Activated CD4-positive, alpha-beta T cell treated with anti-CD3 and anti-CD28 coated beads for 36 hours (primary cell): ENCODE results near the gene SLC5A9. TPM values are rescaled to one million over a fixed set of nuclear protein-coding genes. Genes with fewer than 3 reads are reported as not detected.
"Not testable (repeated sequence)": the region's sequence is repeated elsewhere in the genome, so short reads cannot be mapped to it uniquely, and the experiment has no call there.

Experiments used
- ATAC-seq: fragments of 200-7000 bp; cut with Tn5 transposase; one replicate; pipeline ENCODE4 v1.10.0; 2021; ENCODE audit warnings: mild to moderate bottlenecking, moderate library complexity
- CTCF ChIA-PET: fragments of 350-600 bp; sonication (Branson Sonifier 250); formaldehyde crosslinking; loops from one replicate; lab custom pipeline; 2021; ENCODE audit warnings: antibody characterized with exemption; lab: Charles Lee
- POLR2A ChIA-PET: fragments of 350-600 bp; sonication (Branson Sonifier 250); formaldehyde crosslinking; loops from one replicate; lab custom pipeline; 2021; ENCODE audit warnings: antibody characterized with exemption, inconsistent platforms; lab: Charles Lee
- DNase-seq: peaks from one replicate; pipeline ENCODE4 v3.0.0-alpha.2; 2020
- H3K27ac Mint-ChIP-seq: one replicate; pipeline ENCODE4 v1.8.0; 2021; ENCODE audit warnings: mixed read lengths
- H3K27me3 Mint-ChIP-seq: one replicate; pipeline ENCODE4 v1.8.0; 2021; ENCODE audit warnings: mixed read lengths
- H3K36me3 Mint-ChIP-seq: one replicate; pipeline ENCODE4 v1.8.0; 2021; ENCODE audit warnings: low read depth, mixed read lengths
- H3K4me1 Mint-ChIP-seq: one replicate; pipeline ENCODE4 v1.8.0; 2021; ENCODE audit warnings: mixed read lengths
- H3K4me3 Mint-ChIP-seq: one replicate; pipeline ENCODE4 v1.8.0; 2021; ENCODE audit warnings: mild to moderate bottlenecking, moderate library complexity, mixed read lengths
- H3K9me3 Mint-ChIP-seq: one replicate; pipeline ENCODE4 v1.8.0; 2021; ENCODE audit warnings: low read depth, mixed read lengths
- intact Hi-C, 2 experiments: fragments of 100-400 bp; cut with DNase I in 1 of 2; cut with micrococcal nuclease in 1 of 2; formaldehyde crosslinking; loops; one replicate each; pipeline versions ENCODE4 v1.14.2 to v1.15.1; 2022 to 2024; cut with DNase I, micrococcal nuclease
- total RNA-seq, 2 experiments: library from RNA; stranded (reverse); gene quantifications; one replicate each; pipeline ENCODE4 v1.2.3, GENCODE V29; 2021

SLC5A9 gene
- total RNA-seq, 2 experiments from 2014 or later = not detected

GRCh38 chr1:48200166-48200900 lies 22.2 kb upstream of the SLC5A9 start:
- no peaks in the 10 kb centered on the region for H3K4me1 Mint-ChIP-seq
- H3K27me3 Mint-ChIP-seq = no peaks in the 10 kb centered on the region
- no peaks in the 10 kb centered on the region for H3K9me3 Mint-ChIP-seq
- intact Hi-C loops = loop anchor here in 1 of 2 experiments (5.0 kb wide), 1 partner anchor 108 kb away; no protein-coding TSS in a partner anchor
- ATAC-seq (no peak), DNase-seq (no peak)
- no peaks in the 10 kb centered on the region for H3K36me3 Mint-ChIP-seq
- H3K27ac Mint-ChIP-seq = no peak overlapping the region
- POLR2A ChIA-PET = no interaction called here
- no peak overlapping the region for H3K4me3 Mint-ChIP-seq
- CTCF ChIA-PET = interaction anchor here (0.9 to 4.2 kb wide), 7 partner anchors 8 to 124 kb away, joined by 3 to 34 read pairs (median 3); no protein-coding TSS in a partner anchor

- DNase-seq (peak; percentile 80), ATAC-seq (peak; percentile 30)
- H3K9me3 Mint-ChIP-seq = no peaks in the 10 kb centered on the region
- intact Hi-C loops = loop anchor here (1.0 to 5.0 kb wide), 4 partner anchors 35 to 110 kb away; no protein-coding TSS in a partner anchor
- H3K27ac Mint-ChIP-seq = no peak overlapping the region
- no peaks in the 10 kb centered on the region for H3K27me3 Mint-ChIP-seq
- no peaks in the 10 kb centered on the region for H3K4me1 Mint-ChIP-seq
- H3K4me3 Mint-ChIP-seq = no peak overlapping the region
- no peaks in the 10 kb centered on the region for H3K36me3 Mint-ChIP-seq
- ChIA-PET POLR2A (no interaction called here), CTCF (interaction anchor here (0.5 to 4.2 kb wide), 11 partner anchors 12 to 108 kb away, joined by 3 to 34 read pairs (median 3); no protein-coding TSS in a partner anchor)
Measured at GRCh38 chr1:48202030-48202752, 20.3 kb upstream of the SLC5A9 start.

GRCh38 chr1:48203287-48203900 lies 19.1 kb upstream of the SLC5A9 start:
- POLR2A ChIA-PET = no interaction called here
- Mint-ChIP-seq H3K9me3 (no peaks in the 10 kb centered on the region), H3K27ac (no peak overlapping the region), H3K4me3 (no peak overlapping the region), H3K36me3 (no peaks in the 10 kb centered on the region), H3K27me3 (no peaks in the 10 kb centered on the region), H3K4me1 (no peaks in the 10 kb centered on the region)
- CTCF ChIA-PET = interaction anchor here (0.7 to 4.2 kb wide), 12 partner anchors 8 to 110 kb away, joined by 3 to 34 read pairs (median 3); no protein-coding TSS in a partner anchor
- DNase-seq = no peak
- ATAC-seq = no peak
- intact Hi-C loops = loop anchor here (1.0 to 5.0 kb wide), 3 partner anchors 33 to 206 kb away; partner anchors contain the start of gene TRABD2B (in 1 of the 2)

DNA sequence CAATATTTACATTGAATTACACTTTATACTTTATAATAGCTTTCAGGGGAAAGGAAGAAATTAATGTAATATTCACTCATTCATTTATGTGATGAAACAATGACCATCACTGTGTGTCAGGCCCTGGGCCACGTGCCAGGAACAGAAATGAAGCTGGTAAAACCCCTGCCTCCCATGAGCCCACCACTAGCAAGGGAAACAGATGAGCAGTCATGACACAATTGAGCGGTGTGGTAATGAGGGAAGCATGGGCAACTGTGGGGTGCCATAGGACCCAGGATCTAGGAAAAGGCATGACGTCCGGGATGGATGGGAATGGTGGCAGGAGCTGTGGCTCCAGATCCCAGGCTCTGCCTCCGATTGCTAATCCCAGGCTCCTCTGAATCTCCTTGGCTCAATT lies 17.0 kb upstream of the SLC5A9 start:
- ChIA-PET POLR2A (no interaction called here), CTCF (interaction anchor here (0.9 to 1.2 kb wide), 3 partner anchors 29 to 113 kb away, joined by 3 to 5 read pairs (median 3); no protein-coding TSS in a partner anchor)
- ATAC-seq (no peak), DNase-seq (no peak)
- no peak overlapping the region for H3K4me3 Mint-ChIP-seq
- H3K27me3 Mint-ChIP-seq = no peaks in the 10 kb centered on the region
- H3K9me3 Mint-ChIP-seq = no peaks in the 10 kb centered on the region
- H3K36me3 Mint-ChIP-seq = no peaks in the 10 kb centered on the region
- intact Hi-C loops = no loop called here
- H3K4me1 Mint-ChIP-seq = no peaks in the 10 kb centered on the region
- no peak overlapping the region for H3K27ac Mint-ChIP-seq

DNA sequence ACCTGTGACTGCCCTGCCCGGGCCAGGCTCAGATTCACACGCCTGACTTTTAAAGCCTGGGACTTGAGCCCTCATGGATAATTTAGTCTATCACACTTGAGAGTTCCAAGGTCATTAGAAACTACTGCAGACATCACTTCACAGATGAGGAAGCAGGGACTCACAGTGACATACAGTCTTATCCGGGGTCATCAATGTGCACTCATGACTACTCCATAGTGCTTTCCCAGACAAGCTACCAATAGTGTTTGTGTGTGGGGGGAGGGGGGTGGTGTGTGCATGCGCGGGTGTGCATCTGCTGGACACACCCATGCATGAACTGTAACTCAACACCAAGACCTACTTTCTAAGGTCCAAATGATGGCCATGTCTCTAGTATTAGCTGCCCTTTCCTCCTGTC lies 16.1 kb upstream of the SLC5A9 start:
- Mint-ChIP-seq H3K4me1 (no peaks in the 10 kb centered on the region), H3K27me3 (no peaks in the 10 kb centered on the region), H3K27ac (no peak overlapping the region), H3K9me3 (no peaks in the 10 kb centered on the region), H3K36me3 (no peaks in the 10 kb centered on the region), H3K4me3 (no peak overlapping the region)
- ATAC-seq = no peak
- intact Hi-C loops = no loop called here
- CTCF ChIA-PET = interaction anchor here (0.7 to 1.2 kb wide), 4 partner anchors 97 to 292 kb away, joined by 3 to 5 read pairs (median 3); no protein-coding TSS in a partner anchor
- no peak for DNase-seq
- POLR2A ChIA-PET = no interaction called here

- intact Hi-C loops = no loop called here
- ChIA-PET CTCF (interaction anchor here (0.5 to 1.0 kb wide), 2 partner anchors 98 to 118 kb away, joined by 3 read pairs; no protein-coding TSS in a partner anchor), POLR2A (no interaction called here)
- Mint-ChIP-seq H3K9me3 (no peaks in the 10 kb centered on the region), H3K36me3 (no peaks in the 10 kb centered on the region), H3K27ac (no peak overlapping the region), H3K4me3 (no peak overlapping the region), H3K4me1 (no peaks in the 10 kb centered on the region), H3K27me3 (no peaks in the 10 kb centered on the region)
- no peak for ATAC-seq
- DNase-seq = no peak
Measured at GRCh38 chr1:48207131-48207530, 15.4 kb upstream of the SLC5A9 start.

GRCh38 chr1:48207536-48208075 lies 14.9 kb upstream of the SLC5A9 start:
- ChIA-PET CTCF (interaction anchor here (0.5 kb wide), 1 partner anchor 119 kb away, joined by 3 read pairs; no protein-coding TSS in a partner anchor), POLR2A (no interaction called here)
- intact Hi-C loops = no loop called here
- H3K36me3 Mint-ChIP-seq = no peaks in the 10 kb centered on the region
- no peak overlapping the region for H3K4me3 Mint-ChIP-seq
- H3K27me3 Mint-ChIP-seq = no peaks in the 10 kb centered on the region
- H3K9me3 Mint-ChIP-seq = no peaks in the 10 kb centered on the region
- H3K27ac Mint-ChIP-seq = no peak overlapping the region
- no peak for DNase-seq
- no peak for ATAC-seq
- H3K4me1 Mint-ChIP-seq = no peaks in the 10 kb centered on the region

GRCh38 chr1:48208251-48208650 lies 14.3 kb upstream of the SLC5A9 start:
- H3K27ac Mint-ChIP-seq = no peak overlapping the region

GRCh38 chr1:48208652-48209051 lies 13.9 kb upstream of the SLC5A9 start:
- CTCF ChIA-PET = interaction anchor here (0.7 kb wide), 1 partner anchor 9 kb away, joined by 4 read pairs; no protein-coding TSS in a partner anchor
- Mint-ChIP-seq H3K4me1 (no peaks in the 10 kb centered on the region), H3K36me3 (no peaks in the 10 kb centered on the region), H3K27me3 (no peaks in the 10 kb centered on the region), H3K4me3 (no peak overlapping the region), H3K9me3 (no peaks in the 10 kb centered on the region), H3K27ac (no peak overlapping the region)
- intact Hi-C loops = no loop called here
- ATAC-seq (no peak), DNase-seq (no peak)
- POLR2A ChIA-PET = no interaction called here

More at GRCh38 chr1:48208251-48208650, 14.3 kb upstream of the SLC5A9 start:
- H3K4me3 Mint-ChIP-seq = no peak overlapping the region
- no peaks in the 10 kb centered on the region for H3K4me1 Mint-ChIP-seq
- no peak for DNase-seq
- no peaks in the 10 kb centered on the region for H3K27me3 Mint-ChIP-seq
- no peak for ATAC-seq
- no peaks in the 10 kb centered on the region for H3K9me3 Mint-ChIP-seq
- POLR2A ChIA-PET = no interaction called here
- intact Hi-C loops = no loop called here
- H3K36me3 Mint-ChIP-seq = no peaks in the 10 kb centered on the region
- CTCF ChIA-PET = interaction anchor here (0.7 kb wide), 1 partner anchor 9 kb away, joined by 4 read pairs; no protein-coding TSS in a partner anchor

DNA sequence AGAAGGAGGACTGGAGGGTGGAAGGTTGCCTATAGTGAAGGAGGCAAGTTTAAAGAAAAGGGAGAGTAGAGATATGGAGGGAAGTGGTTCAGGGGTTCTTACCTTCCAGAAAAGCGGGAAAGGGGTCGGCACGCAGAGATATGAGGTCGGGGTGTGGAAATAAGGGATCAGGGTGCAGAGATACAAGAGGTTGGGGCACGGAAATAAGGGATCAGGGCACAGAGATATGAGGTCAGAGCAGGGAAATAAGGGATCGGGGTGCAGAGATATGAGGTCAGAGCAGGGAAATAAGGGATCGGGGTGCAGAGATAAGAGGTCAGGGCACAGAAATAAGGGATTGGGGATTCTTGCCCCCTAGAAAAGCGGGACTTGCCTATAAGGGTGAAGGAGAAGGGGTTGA lies 9.1 kb upstream of the SLC5A9 start:
- H3K27ac Mint-ChIP-seq, H3K36me3 Mint-ChIP-seq, CTCF ChIA-PET, H3K4me3 Mint-ChIP-seq, ATAC-seq, DNase-seq, H3K4me1 Mint-ChIP-seq, POLR2A ChIA-PET, intact Hi-C loops, H3K9me3 Mint-ChIP-seq, H3K27me3 Mint-ChIP-seq: not testable (repeated sequence)

GRCh38 chr1:48214366-48214765 lies 8.2 kb upstream of the SLC5A9 start:
- H3K36me3 Mint-ChIP-seq, H3K4me1 Mint-ChIP-seq, DNase-seq, H3K9me3 Mint-ChIP-seq, intact Hi-C loops, ATAC-seq, H3K27me3 Mint-ChIP-seq, H3K4me3 Mint-ChIP-seq, H3K27ac Mint-ChIP-seq, POLR2A ChIA-PET: not testable (repeated sequence)
- CTCF ChIA-PET = interaction anchor here (1.2 kb wide), 1 partner anchor 105 kb away, joined by 5 read pairs; no protein-coding TSS in a partner anchor
